CD4-positive, alpha-beta T cell treated with Interleukin-15 for 1 hour (primary cell): ENCODE data around the gene UBE3C.
"Not testable (repeated sequence)": the region's sequence is repeated elsewhere in the genome, so short reads cannot be mapped to it uniquely, and the experiment has no call there.

Experiments used
- DNase-seq: peaks from one replicate; pipeline ENCODE4 v3.0.0-alpha.2; 2020

The UBE3C gene

GRCh38 chr7:157241631-157242030 is 102.9 kb downstream of the UBE3C start:
- DNase-seq: no peak

- no peak for DNase-seq
Observed at GRCh38 chr7:157244516-157245294, 106.0 kb downstream of the UBE3C start.

- DNase-seq: no peak
Observed at GRCh38 chr7:157246052-157246451, 107.3 kb downstream of the UBE3C start.

- no peak for DNase-seq
Observed at GRCh38 chr7:157248659-157249058, 109.9 kb downstream of the UBE3C start.

- DNase-seq: peak; percentile 38
Observed at GRCh38 chr7:157250605-157251228, 112.0 kb downstream of the UBE3C start.

GRCh38 chr7:157251817-157252216 is 113.1 kb downstream of the UBE3C start:
- not testable (repeated sequence) for DNase-seq

GRCh38 chr7:157253850-157254249 is 115.1 kb downstream of the UBE3C start:
- DNase-seq: no peak

- not testable (repeated sequence) for DNase-seq
Observed at GRCh38 chr7:157254781-157255180, 116.1 kb downstream of the UBE3C start.

- DNase-seq: no peak
Observed at GRCh38 chr7:157255201-157255606, 116.5 kb downstream of the UBE3C start.

- DNase-seq: no peak
Observed at GRCh38 chr7:157263156-157263555, 124.4 kb downstream of the UBE3C start.

GRCh38 chr7:157265051-157265450 is 126.3 kb downstream of the UBE3C start:
- DNase-seq: no peak

GRCh38 chr7:157266272-157266671 is 127.5 kb downstream of the UBE3C start:
- DNase-seq: no peak

GRCh38 chr7:157267516-157267915 is 128.8 kb downstream of the UBE3C start:
- no peak for DNase-seq

- DNase-seq: no peak
Observed at GRCh38 chr7:157267956-157268355, 129.2 kb downstream of the UBE3C start.

- DNase-seq: no peak
Observed at GRCh38 chr7:157268540-157268939, 129.8 kb downstream of the UBE3C start.

- no peak for DNase-seq
Observed at GRCh38 chr7:157269341-157270059, 130.8 kb downstream of the UBE3C start.

- DNase-seq: no peak
Observed at GRCh38 chr7:157270060-157270444, 131.3 kb downstream of the UBE3C start.

GRCh38 chr7:157271315-157271990 is 132.7 kb downstream of the UBE3C start:
- no peak for DNase-seq

GRCh38 chr7:157271991-157272324 is 133.2 kb downstream of the UBE3C start:
- DNase-seq: no peak

- DNase-seq: no peak
Observed at GRCh38 chr7:157272351-157273207, 133.9 kb downstream of the UBE3C start.

- DNase-seq: peak; percentile 54
Observed at GRCh38 chr7:157273208-157274093, 134.7 kb downstream of the UBE3C start.
